Neural progenitor cell (in vitro differentiated cells): ENCODE data around the gene GLG1.

ENCODE experiments used
- EZH2phosphoT487 ChIP-seq: fragments of 200-600 bp; sonication (generic); IDR thresholded peaks from 2 replicates; pipeline ENCODE4 v1.6.1; 2017; ENCODE audit warnings: antibody characterized with exemption
- TF ChIP-seq, protein P1 (sequence below): fragments of 200-600 bp; sonication (generic); IDR thresholded peaks from 2 replicates; pipeline ENCODE4 v1.5.1; 2017; ENCODE audit warnings: antibody characterized with exemption, mild to moderate bottlenecking

DNA sequence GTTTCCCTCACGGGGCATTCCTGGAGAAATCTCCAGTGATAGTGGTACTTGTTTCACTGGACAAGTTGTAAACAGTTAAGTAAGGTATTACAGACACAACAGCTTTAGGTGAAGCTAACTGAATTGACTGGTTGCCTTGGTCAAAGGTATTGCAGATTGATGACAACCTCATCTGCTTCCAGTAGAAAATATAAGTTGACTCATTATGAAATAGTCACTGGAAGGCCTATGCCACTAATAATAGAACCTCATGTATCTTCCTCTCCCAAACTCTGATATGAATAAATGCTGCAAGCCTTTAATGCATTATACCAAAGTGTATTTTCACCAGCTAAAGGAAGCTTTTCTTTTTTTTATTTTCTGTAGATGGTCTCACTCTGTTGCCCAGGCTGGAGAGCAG, 44.8 kb downstream of the GLG1 start:
- TF ChIP-seq, protein P1, sequence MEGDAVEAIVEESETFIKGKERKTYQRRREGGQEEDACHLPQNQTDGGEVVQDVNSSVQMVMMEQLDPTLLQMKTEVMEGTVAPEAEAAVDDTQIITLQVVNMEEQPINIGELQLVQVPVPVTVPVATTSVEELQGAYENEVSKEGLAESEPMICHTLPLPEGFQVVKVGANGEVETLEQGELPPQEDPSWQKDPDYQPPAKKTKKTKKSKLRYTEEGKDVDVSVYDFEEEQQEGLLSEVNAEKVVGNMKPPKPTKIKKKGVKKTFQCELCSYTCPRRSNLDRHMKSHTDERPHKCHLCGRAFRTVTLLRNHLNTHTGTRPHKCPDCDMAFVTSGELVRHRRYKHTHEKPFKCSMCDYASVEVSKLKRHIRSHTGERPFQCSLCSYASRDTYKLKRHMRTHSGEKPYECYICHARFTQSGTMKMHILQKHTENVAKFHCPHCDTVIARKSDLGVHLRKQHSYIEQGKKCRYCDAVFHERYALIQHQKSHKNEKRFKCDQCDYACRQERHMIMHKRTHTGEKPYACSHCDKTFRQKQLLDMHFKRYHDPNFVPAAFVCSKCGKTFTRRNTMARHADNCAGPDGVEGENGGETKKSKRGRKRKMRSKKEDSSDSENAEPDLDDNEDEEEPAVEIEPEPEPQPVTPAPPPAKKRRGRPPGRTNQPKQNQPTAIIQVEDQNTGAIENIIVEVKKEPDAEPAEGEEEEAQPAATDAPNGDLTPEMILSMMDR: no peak
- TF ChIP-seq EZH2phosphoT487: no peak
